GM23338 (cell line): ENCODE data around the gene INHA. TPM values are rescaled to one million over a fixed set of nuclear protein-coding genes. Genes with fewer than 3 reads are reported as not detected.

Experiments used
- CREB1 ChIP-seq: fragments of 250-450 bp; sonication (Bioruptor Pico); IDR thresholded peaks from 2 replicates; pipeline ENCODE4 v1.5.0; 2020; ENCODE audit warnings: low read depth, mild to moderate bottlenecking, moderate library complexity
- JUNB ChIP-seq: IDR thresholded peaks from one replicate; pipeline ENCODE4 v1.6.1; 2016; ENCODE audit warnings: antibody characterized with exemption; ENCODE audit not compliant: unreplicated experiment
- polyA plus RNA-seq: library from polyadenylated mRNA; unstranded; fragments of >200 nt; fragmentation: Nextera tagmentation; extraction: Ambion mirVana; gene quantifications from 2 replicates; pipeline ENCODE4 v1.2.1, GENCODE V29; 2016
- total RNA-seq: library from RNA; depleted of rRNA; stranded (reverse); fragments of >200 nt; shearing (Covaris generic); gene quantifications from 2 replicates; pipeline ENCODE4 v1.2.3, GENCODE V29; 2014
- TF ChIP-seq, protein P1 (sequence below): fragments of 250-450 bp; sonication (Bioruptor Pico); IDR thresholded peaks from 2 replicates; pipeline ENCODE4 v1.5.0; 2020; ENCODE audit warnings: mild to moderate bottlenecking, moderate library complexity
- TF ChIP-seq, protein P2 (sequence below): IDR thresholded peaks from 2 replicates; pipeline ENCODE4 v1.6.1; 2016; ENCODE audit warnings: antibody characterized with exemption
- TF ChIP-seq, protein P3 (sequence below): IDR thresholded peaks from one replicate; pipeline ENCODE4 v1.6.1; 2018; ENCODE audit warnings: antibody characterized with exemption; ENCODE audit not compliant: unreplicated experiment

INHA gene
- total and polyA plus RNA-seq, 2 experiments from 2014 or later, result 1.5 to 1.6 TPM

DNA sequence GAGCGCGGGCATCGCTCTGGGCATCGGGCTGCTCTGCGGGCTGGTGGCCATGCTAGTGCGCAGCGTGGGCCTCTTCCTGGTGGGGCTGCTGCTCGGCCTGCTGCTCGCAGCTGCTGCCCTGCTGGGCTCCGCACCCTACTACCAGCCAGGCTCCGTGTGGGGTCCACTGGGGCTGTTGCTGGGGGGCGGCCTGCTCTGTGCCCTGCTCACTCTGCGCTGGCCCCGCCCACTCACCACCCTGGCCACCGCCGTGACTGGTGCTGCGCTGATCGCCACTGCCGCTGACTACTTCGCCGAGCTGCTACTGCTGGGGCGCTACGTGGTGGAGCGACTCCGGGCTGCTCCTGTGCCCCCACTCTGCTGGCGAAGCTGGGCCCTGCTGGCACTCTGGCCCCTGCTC is 24.5 kb upstream of the INHA start (continued):
- TF ChIP-seq, protein P1, sequence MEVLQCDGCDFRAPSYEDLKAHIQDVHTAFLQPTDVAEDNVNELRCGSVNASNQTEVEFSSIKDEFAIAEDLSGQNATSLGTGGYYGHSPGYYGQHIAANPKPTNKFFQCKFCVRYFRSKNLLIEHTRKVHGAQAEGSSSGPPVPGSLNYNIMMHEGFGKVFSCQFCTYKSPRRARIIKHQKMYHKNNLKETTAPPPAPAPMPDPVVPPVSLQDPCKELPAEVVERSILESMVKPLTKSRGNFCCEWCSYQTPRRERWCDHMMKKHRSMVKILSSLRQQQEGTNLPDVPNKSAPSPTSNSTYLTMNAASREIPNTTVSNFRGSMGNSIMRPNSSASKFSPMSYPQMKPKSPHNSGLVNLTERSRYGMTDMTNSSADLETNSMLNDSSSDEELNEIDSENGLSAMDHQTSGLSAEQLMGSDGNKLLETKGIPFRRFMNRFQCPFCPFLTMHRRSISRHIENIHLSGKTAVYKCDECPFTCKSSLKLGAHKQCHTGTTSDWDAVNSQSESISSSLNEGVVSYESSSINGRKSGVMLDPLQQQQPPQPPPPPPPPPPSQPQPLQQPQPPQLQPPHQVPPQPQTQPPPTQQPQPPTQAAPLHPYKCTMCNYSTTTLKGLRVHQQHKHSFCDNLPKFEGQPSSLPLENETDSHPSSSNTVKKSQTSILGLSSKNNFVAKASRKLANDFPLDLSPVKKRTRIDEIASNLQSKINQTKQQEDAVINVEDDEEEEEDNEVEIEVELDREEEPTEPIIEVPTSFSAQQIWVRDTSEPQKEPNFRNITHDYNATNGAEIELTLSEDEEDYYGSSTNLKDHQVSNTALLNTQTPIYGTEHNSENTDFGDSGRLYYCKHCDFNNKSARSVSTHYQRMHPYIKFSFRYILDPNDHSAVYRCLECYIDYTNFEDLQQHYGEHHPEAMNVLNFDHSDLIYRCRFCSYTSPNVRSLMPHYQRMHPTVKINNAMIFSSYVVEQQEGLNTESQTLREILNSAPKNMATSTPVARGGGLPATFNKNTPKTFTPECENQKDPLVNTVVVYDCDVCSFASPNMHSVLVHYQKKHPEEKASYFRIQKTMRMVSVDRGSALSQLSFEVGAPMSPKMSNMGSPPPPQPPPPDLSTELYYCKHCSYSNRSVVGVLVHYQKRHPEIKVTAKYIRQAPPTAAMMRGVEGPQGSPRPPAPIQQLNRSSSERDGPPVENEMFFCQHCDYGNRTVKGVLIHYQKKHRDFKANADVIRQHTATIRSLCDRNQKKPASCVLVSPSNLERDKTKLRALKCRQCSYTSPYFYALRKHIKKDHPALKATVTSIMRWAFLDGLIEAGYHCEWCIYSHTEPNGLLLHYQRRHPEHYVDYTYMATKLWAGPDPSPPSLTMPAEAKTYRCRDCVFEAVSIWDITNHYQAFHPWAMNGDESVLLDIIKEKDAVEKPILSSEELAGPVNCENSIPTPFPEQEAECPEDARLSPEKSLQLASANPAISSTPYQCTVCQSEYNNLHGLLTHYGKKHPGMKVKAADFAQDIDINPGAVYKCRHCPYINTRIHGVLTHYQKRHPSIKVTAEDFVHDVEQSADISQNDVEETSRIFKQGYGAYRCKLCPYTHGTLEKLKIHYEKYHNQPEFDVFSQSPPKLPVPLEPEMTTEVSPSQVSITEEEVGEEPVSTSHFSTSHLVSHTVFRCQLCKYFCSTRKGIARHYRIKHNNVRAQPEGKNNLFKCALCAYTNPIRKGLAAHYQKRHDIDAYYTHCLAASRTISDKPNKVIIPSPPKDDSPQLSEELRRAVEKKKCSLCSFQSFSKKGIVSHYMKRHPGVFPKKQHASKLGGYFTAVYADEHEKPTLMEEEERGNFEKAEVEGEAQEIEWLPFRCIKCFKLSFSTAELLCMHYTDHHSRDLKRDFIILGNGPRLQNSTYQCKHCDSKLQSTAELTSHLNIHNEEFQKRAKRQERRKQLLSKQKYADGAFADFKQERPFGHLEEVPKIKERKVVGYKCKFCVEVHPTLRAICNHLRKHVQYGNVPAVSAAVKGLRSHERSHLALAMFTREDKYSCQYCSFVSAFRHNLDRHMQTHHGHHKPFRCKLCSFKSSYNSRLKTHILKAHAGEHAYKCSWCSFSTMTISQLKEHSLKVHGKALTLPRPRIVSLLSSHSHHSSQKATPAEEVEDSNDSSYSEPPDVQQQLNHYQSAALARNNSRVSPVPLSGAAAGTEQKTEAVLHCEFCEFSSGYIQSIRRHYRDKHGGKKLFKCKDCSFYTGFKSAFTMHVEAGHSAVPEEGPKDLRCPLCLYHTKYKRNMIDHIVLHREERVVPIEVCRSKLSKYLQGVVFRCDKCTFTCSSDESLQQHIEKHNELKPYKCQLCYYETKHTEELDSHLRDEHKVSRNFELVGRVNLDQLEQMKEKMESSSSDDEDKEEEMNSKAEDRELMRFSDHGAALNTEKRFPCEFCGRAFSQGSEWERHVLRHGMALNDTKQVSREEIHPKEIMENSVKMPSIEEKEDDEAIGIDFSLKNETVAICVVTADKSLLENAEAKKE, result no peak
- TF ChIP-seq, protein P2, sequence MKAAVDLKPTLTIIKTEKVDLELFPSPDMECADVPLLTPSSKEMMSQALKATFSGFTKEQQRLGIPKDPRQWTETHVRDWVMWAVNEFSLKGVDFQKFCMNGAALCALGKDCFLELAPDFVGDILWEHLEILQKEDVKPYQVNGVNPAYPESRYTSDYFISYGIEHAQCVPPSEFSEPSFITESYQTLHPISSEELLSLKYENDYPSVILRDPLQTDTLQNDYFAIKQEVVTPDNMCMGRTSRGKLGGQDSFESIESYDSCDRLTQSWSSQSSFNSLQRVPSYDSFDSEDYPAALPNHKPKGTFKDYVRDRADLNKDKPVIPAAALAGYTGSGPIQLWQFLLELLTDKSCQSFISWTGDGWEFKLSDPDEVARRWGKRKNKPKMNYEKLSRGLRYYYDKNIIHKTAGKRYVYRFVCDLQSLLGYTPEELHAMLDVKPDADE, result no peak
- TF ChIP-seq CREB1 (no peak), JUNB (no peak)
- TF ChIP-seq, protein P3, sequence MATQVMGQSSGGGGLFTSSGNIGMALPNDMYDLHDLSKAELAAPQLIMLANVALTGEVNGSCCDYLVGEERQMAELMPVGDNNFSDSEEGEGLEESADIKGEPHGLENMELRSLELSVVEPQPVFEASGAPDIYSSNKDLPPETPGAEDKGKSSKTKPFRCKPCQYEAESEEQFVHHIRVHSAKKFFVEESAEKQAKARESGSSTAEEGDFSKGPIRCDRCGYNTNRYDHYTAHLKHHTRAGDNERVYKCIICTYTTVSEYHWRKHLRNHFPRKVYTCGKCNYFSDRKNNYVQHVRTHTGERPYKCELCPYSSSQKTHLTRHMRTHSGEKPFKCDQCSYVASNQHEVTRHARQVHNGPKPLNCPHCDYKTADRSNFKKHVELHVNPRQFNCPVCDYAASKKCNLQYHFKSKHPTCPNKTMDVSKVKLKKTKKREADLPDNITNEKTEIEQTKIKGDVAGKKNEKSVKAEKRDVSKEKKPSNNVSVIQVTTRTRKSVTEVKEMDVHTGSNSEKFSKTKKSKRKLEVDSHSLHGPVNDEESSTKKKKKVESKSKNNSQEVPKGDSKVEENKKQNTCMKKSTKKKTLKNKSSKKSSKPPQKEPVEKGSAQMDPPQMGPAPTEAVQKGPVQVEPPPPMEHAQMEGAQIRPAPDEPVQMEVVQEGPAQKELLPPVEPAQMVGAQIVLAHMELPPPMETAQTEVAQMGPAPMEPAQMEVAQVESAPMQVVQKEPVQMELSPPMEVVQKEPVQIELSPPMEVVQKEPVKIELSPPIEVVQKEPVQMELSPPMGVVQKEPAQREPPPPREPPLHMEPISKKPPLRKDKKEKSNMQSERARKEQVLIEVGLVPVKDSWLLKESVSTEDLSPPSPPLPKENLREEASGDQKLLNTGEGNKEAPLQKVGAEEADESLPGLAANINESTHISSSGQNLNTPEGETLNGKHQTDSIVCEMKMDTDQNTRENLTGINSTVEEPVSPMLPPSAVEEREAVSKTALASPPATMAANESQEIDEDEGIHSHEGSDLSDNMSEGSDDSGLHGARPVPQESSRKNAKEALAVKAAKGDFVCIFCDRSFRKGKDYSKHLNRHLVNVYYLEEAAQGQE, result no peak
